WTC11 (cell line): Measurements from ENCODE around the gene AK2. TPM values are rescaled to one million over a fixed set of nuclear protein-coding genes. Genes with fewer than 3 reads are reported as not detected.

Source experiments
- ATAC-seq: fragments of 200-7000 bp; cut with Tn5 transposase; 2 replicates; pipeline ENCODE4 v1.10.0; 2021; ENCODE audit warnings: mild to moderate bottlenecking, moderate library complexity
- CTCF ChIA-PET: fragments of 300-600 bp; sonication (Branson Sonifier 250); formaldehyde crosslinking; loops from one replicate; lab custom pipeline; 2021; ENCODE audit warnings: antibody characterized with exemption; lab: Charles Lee
- POLR2A ChIA-PET: fragments of 350-600 bp; sonication (Branson Sonifier 250); formaldehyde crosslinking; loops from one replicate; lab custom pipeline; 2021; ENCODE audit warnings: antibody characterized with exemption; lab: Charles Lee
- DNase-seq: peaks from one replicate; pipeline ENCODE4 v3.0.0; 2021; ENCODE audit warnings: low spot score
- H3K27ac Mint-ChIP-seq: 2 replicates; pipeline ENCODE4 v1.8.0; 2021; ENCODE audit warnings: mixed read lengths
- H3K27me3 Mint-ChIP-seq: 2 replicates; pipeline ENCODE4 v1.8.0; 2021; ENCODE audit warnings: low read depth, mild to moderate bottlenecking, moderate library complexity, mixed read lengths
- H3K36me3 Mint-ChIP-seq: 2 replicates; pipeline ENCODE4 v1.8.0; 2021; ENCODE audit warnings: mixed read lengths
- H3K4me1 Mint-ChIP-seq: 2 replicates; pipeline ENCODE4 v1.8.0; 2022; ENCODE audit warnings: mixed read lengths
- H3K4me3 Mint-ChIP-seq: 2 replicates; pipeline ENCODE4 v1.8.0; 2021; ENCODE audit warnings: mild to moderate bottlenecking, moderate library complexity, mixed read lengths
- H3K9me3 Mint-ChIP-seq: 2 replicates; pipeline ENCODE4 v1.8.0; 2021; ENCODE audit warnings: mixed read lengths
- CDX4 ChIP-seq: fragments of 250-450 bp; sonication (Bioruptor Pico); IDR thresholded peaks from 2 replicates; pipeline ENCODE4 v1.9.0; 2021; ENCODE audit warnings: moderate library complexity, mild to moderate bottlenecking, inconsistent platforms, borderline replicate concordance
- EMX1 ChIP-seq: fragments of 250-450 bp; sonication (Bioruptor Pico); IDR thresholded peaks from 2 replicates; pipeline ENCODE4 v1.8.0; 2021; ENCODE audit warnings: mild to moderate bottlenecking
- ESRRA ChIP-seq: sonication (generic); formaldehyde crosslinking; IDR thresholded peaks from 2 replicates; pipeline ENCODE4 v1.8.1; 2022; ENCODE audit warnings: mild to moderate bottlenecking, missing genetic modification reagents, borderline replicate concordance
- MAX ChIP-seq: sonication (generic); formaldehyde crosslinking; IDR thresholded peaks from 2 replicates; pipeline ENCODE4 v1.8.0; 2022; ENCODE audit warnings: mild to moderate bottlenecking, missing genetic modification reagents
- MXD4 ChIP-seq: fragments of 250-450 bp; sonication (Bioruptor Pico); IDR thresholded peaks from 2 replicates; pipeline ENCODE4 v1.8.0; 2021; ENCODE audit warnings: mild to moderate bottlenecking, moderate library complexity, borderline replicate concordance
- PRDM15 ChIP-seq: sonication (generic); formaldehyde crosslinking; IDR thresholded peaks from 2 replicates; pipeline ENCODE4 v1.8.0; 2022; ENCODE audit warnings: missing genetic modification reagents
- TEAD1 ChIP-seq: sonication (generic); formaldehyde crosslinking; IDR thresholded peaks from 2 replicates; pipeline ENCODE4 v1.8.0; 2022; ENCODE audit warnings: mild to moderate bottlenecking, missing genetic modification reagents
- ZBTB21 ChIP-seq: sonication (generic); formaldehyde crosslinking; IDR thresholded peaks from 2 replicates; pipeline ENCODE4 v1.8.1; 2023; ENCODE audit warnings: mild to moderate bottlenecking, missing genetic modification reagents, borderline replicate concordance
- ZBTB43 ChIP-seq: sonication (generic); formaldehyde crosslinking; IDR thresholded peaks from 2 replicates; pipeline ENCODE4 v1.8.1; 2023; ENCODE audit warnings: mild to moderate bottlenecking, missing genetic modification reagents
- total RNA-seq: library from RNA; stranded (reverse); gene quantifications from 3 replicates; pipeline ENCODE4 v1.2.3, GENCODE V29; 2021
- TF ChIP-seq, protein P1 (sequence below): sonication (generic); formaldehyde crosslinking; IDR thresholded peaks from 2 replicates; pipeline ENCODE4 v1.8.0; 2023; ENCODE audit warnings: mild to moderate bottlenecking, missing genetic modification reagents
- TF ChIP-seq, protein P2 (sequence below): fragments of 250-450 bp; sonication (Bioruptor Pico); IDR thresholded peaks from 2 replicates; pipeline ENCODE4 v2.1.2; 2022; ENCODE audit warnings: mild to moderate bottlenecking, moderate library complexity
- TF ChIP-seq, protein P3 (sequence below): fragments of 250-450 bp; sonication (Bioruptor Pico); IDR thresholded peaks from 2 replicates; pipeline ENCODE4 v1.9.0; 2021; ENCODE audit warnings: mild to moderate bottlenecking

AK2 gene
- total RNA-seq, 1 experiment from 2014 or later: 124 TPM

DNA sequence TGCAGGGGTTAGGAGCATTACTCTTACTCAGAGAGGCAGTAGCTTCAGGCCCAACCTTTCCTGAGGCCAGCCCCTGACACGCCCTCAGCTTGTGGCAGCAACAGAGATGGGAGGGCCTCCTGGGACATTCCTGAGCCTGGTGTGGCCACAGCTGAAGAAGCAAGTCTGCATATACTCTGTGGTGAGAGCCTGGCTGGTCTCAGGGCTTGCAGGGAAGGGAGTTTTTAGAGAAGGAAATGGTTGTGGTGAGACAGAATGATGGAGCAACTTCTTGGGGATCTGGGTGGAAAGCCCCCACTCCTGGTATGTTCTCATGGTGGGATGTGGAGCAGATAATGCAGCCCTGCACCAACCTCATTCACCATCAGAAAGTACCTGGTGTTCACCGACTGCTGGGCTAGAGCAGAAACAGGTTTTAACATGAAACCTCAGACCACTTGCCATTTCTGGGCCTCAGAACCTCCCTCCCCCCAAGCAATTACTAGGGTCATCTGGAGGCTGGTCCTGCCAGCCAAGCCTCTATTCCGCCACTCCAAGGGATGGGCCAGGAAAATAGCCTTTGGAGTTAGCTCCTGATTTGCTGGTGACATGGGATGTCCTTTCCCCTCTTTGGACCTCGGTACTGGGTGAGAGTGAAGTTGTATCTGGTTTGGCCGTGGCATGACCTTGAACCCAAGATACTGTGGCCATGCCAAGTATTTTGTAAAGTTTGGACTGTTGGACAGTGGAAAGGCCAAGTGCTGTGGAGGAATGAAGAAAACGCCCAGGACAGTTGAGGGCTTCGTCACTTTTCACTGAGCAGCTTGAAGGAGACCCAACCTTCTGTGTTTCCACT, 44.0 kb downstream of the AK2 start (continued):
- TF ChIP-seq TEAD1 (CRISPR knock-in tag) (no peak), MAX (CRISPR knock-in tag) (no peak), ESRRA (no peak), CDX4 (CRISPR knock-in tag) (no peak), ZBTB43 (CRISPR knock-in tag) (no peak)
- TF ChIP-seq, protein P1, sequence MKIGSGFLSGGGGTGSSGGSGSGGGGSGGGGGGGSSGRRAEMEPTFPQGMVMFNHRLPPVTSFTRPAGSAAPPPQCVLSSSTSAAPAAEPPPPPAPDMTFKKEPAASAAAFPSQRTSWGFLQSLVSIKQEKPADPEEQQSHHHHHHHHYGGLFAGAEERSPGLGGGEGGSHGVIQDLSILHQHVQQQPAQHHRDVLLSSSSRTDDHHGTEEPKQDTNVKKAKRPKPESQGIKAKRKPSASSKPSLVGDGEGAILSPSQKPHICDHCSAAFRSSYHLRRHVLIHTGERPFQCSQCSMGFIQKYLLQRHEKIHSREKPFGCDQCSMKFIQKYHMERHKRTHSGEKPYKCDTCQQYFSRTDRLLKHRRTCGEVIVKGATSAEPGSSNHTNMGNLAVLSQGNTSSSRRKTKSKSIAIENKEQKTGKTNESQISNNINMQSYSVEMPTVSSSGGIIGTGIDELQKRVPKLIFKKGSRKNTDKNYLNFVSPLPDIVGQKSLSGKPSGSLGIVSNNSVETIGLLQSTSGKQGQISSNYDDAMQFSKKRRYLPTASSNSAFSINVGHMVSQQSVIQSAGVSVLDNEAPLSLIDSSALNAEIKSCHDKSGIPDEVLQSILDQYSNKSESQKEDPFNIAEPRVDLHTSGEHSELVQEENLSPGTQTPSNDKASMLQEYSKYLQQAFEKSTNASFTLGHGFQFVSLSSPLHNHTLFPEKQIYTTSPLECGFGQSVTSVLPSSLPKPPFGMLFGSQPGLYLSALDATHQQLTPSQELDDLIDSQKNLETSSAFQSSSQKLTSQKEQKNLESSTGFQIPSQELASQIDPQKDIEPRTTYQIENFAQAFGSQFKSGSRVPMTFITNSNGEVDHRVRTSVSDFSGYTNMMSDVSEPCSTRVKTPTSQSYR (CRISPR knock-in tag): no peak

DNA sequence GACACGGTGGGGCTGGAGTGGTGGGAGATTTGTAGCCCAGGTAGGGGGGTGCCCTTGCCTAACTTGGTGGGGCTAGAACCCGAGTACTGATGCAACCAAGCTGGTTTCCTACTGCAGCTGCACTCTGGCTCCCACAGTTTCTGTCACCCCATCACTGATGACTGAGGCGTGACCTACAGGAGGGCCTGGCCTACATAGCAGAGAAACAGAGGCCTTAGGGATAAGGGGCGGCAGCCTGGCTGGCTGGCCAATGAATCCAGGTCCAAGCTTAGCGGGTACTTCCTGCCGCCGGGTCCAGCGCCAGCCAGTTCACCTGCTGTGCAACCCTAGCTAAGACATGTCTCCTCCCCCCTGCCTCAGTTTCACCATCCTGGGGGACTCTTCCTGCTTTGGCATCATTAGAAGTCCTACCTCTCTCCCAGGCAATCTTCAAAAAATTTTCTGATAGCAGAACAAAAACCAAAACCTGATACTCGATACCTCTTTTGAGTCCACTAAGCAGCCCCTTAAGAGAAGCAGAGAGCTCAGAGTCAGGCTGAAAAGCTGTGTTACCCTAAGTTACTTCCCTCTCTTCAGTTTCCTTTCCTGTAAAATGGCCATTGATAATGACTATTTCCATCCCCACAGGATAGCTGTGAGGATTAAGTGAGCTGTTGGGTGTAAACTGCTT, 44.7 kb downstream of the AK2 start:
- CTCF ChIA-PET: interaction anchor here (0.5 to 2.0 kb wide), 12 partner anchors 9 to 304 kb away, joined by 3 to 17 read pairs (median 6); no protein-coding TSS in a partner anchor
- H3K27ac Mint-ChIP-seq: peak overlapping the region; percentile 90

More for the DNA sequence above, 44.7 kb downstream of the AK2 start:
- POLR2A ChIA-PET: interaction anchor here (0.7 to 1.1 kb wide), 3 partner anchors 15 to 58 kb away, joined by 3 to 5 read pairs (median 3); partner anchors contain the start of gene RNF19B
- ATAC-seq: no peak
- Mint-ChIP-seq H3K27me3 (no peaks in the 10 kb centered on the region; the same call in none of the 2 replicates), H3K4me1 (peaks cover 25% of the 10 kb centered on the region), H3K9me3 (no peaks in the 10 kb centered on the region), H3K36me3 (no peaks in the 10 kb centered on the region), H3K4me3 (no peak overlapping the region)
- no peak for DNase-seq
- no peak for TF ChIP-seq PRDM15 (CRISPR knock-in tag)
- TF ChIP-seq, protein P2, sequence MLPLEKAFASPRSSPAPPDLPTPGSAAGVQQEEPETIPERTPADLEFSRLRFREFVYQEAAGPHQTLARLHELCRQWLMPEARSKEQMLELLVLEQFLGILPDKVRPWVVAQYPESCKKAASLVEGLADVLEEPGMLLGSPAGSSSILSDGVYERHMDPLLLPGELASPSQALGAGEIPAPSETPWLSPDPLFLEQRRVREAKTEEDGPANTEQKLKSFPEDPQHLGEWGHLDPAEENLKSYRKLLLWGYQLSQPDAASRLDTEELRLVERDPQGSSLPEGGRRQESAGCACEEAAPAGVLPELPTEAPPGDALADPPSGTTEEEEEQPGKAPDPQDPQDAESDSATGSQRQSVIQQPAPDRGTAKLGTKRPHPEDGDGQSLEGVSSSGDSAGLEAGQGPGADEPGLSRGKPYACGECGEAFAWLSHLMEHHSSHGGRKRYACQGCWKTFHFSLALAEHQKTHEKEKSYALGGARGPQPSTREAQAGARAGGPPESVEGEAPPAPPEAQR (CRISPR knock-in tag): no peak
- TF ChIP-seq EMX1 (CRISPR knock-in tag): no peak
- TF ChIP-seq MXD4 (CRISPR knock-in tag): no peak
- no peak for TF ChIP-seq ZBTB21 (CRISPR knock-in tag)
- TF ChIP-seq, protein P3, sequence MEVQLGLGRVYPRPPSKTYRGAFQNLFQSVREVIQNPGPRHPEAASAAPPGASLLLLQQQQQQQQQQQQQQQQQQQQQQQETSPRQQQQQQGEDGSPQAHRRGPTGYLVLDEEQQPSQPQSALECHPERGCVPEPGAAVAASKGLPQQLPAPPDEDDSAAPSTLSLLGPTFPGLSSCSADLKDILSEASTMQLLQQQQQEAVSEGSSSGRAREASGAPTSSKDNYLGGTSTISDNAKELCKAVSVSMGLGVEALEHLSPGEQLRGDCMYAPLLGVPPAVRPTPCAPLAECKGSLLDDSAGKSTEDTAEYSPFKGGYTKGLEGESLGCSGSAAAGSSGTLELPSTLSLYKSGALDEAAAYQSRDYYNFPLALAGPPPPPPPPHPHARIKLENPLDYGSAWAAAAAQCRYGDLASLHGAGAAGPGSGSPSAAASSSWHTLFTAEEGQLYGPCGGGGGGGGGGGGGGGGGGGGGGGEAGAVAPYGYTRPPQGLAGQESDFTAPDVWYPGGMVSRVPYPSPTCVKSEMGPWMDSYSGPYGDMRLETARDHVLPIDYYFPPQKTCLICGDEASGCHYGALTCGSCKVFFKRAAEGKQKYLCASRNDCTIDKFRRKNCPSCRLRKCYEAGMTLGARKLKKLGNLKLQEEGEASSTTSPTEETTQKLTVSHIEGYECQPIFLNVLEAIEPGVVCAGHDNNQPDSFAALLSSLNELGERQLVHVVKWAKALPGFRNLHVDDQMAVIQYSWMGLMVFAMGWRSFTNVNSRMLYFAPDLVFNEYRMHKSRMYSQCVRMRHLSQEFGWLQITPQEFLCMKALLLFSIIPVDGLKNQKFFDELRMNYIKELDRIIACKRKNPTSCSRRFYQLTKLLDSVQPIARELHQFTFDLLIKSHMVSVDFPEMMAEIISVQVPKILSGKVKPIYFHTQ: no peak
- no peak for TF ChIP-seq MAX (CRISPR knock-in tag)
